Nephron progenitor cell (in vitro differentiated cells): ENCODE data around the gene SMARCB1.

Experiments
- DNase-seq: peaks from one replicate; pipeline ENCODE4 v3.0.0; 2021
- H3K27ac Mint-ChIP-seq: 2 replicates; pipeline ENCODE4 v1.8.0; 2021; ENCODE audit warnings: mild to moderate bottlenecking, moderate library complexity, mixed read lengths
- H3K27me3 Mint-ChIP-seq: 2 replicates; pipeline ENCODE4 v1.8.0; 2021; ENCODE audit warnings: mild to moderate bottlenecking, low read depth, mixed read lengths; ENCODE audit not compliant: poor library complexity
- H3K36me3 Mint-ChIP-seq: 2 replicates; pipeline ENCODE4 v1.8.0; 2021; ENCODE audit warnings: low read depth, mixed read lengths
- H3K4me1 Mint-ChIP-seq: 2 replicates; pipeline ENCODE4 v1.8.0; 2021; ENCODE audit warnings: mixed read lengths
- H3K4me3 Mint-ChIP-seq: 2 replicates; pipeline ENCODE4 v1.8.0; 2021; ENCODE audit warnings: mild to moderate bottlenecking, moderate library complexity, mixed read lengths
- H3K9me3 Mint-ChIP-seq: 2 replicates; pipeline ENCODE4 v1.8.0; 2021; ENCODE audit warnings: mild to moderate bottlenecking, moderate library complexity, mixed read lengths
- CTCF ChIP-seq: fragments of 200-600 bp; sonication (generic); IDR thresholded peaks from 2 replicates; pipeline ENCODE4 v1.5.0; 2021; ENCODE audit warnings: antibody characterized with exemption

The SMARCB1 gene

GRCh38 chr22:23804781-23805291 is 18.1 kb downstream of the SMARCB1 start:
- Mint-ChIP-seq H3K27ac (peak overlapping the region; percentile 25), H3K36me3 (peaks cover 77% of the 10 kb centered on the region), H3K27me3 (peaks cover 3% of the 10 kb centered on the region), H3K4me3 (no peak overlapping the region), H3K9me3 (no peaks in the 10 kb centered on the region), H3K4me1 (peaks cover 8% of the 10 kb centered on the region)
- no peak for TF ChIP-seq CTCF
- DNase-seq: no peak

- Mint-ChIP-seq H3K4me3 (no peak overlapping the region), H3K27ac (no peak overlapping the region)
- TF ChIP-seq CTCF: no peak
Measured at GRCh38 chr22:23806837-23807236, 20.1 kb downstream of the SMARCB1 start.

GRCh38 chr22:23812378-23812777 is 25.6 kb downstream of the SMARCB1 start:
- Mint-ChIP-seq H3K27me3 (no peaks in the 10 kb centered on the region), H3K9me3 (no peaks in the 10 kb centered on the region), H3K36me3 (peaks cover 77% of the 10 kb centered on the region), H3K4me1 (no peaks in the 10 kb centered on the region), H3K4me3 (no peak overlapping the region), H3K27ac (no peak overlapping the region)
- no peak for TF ChIP-seq CTCF
- DNase-seq: no peak

More at GRCh38 chr22:23806837-23807236, 20.1 kb downstream of the SMARCB1 start:
- Mint-ChIP-seq H3K9me3 (no peaks in the 10 kb centered on the region), H3K36me3 (peaks cover 80% of the 10 kb centered on the region), H3K4me1 (peaks cover 8% of the 10 kb centered on the region), H3K27me3 (peaks cover 3% of the 10 kb centered on the region)
- DNase-seq: no peak

- H3K27me3 Mint-ChIP-seq: no peaks in the 10 kb centered on the region
- no peak for DNase-seq
- H3K27ac Mint-ChIP-seq: peak overlapping the region; percentile 66
- TF ChIP-seq CTCF: no peak
- H3K4me3 Mint-ChIP-seq: no peak overlapping the region
- no peaks in the 10 kb centered on the region for H3K4me1 Mint-ChIP-seq
- peaks cover 96% of the 10 kb centered on the region for H3K36me3 Mint-ChIP-seq
- H3K9me3 Mint-ChIP-seq: no peaks in the 10 kb centered on the region
Measured at GRCh38 chr22:23815541-23816155, 28.9 kb downstream of the SMARCB1 start.

- Mint-ChIP-seq H3K9me3 (no peaks in the 10 kb centered on the region), H3K36me3 (peaks cover 93% of the 10 kb centered on the region), H3K4me1 (no peaks in the 10 kb centered on the region), H3K27me3 (no peaks in the 10 kb centered on the region), H3K4me3 (no peak overlapping the region), H3K27ac (peak overlapping the region; percentile 66)
- no peak for DNase-seq
- no peak for TF ChIP-seq CTCF
Measured at GRCh38 chr22:23816156-23816976, 29.6 kb downstream of the SMARCB1 start.
